ENCODE data around the gene BCL2. TPM values are rescaled to one million over a fixed set of nuclear protein-coding genes. Genes with fewer than 3 reads are reported as not detected.

BCL2 gene
- polyA plus RNA-seq, 1 experiment = 0.35 TPM

DNA sequence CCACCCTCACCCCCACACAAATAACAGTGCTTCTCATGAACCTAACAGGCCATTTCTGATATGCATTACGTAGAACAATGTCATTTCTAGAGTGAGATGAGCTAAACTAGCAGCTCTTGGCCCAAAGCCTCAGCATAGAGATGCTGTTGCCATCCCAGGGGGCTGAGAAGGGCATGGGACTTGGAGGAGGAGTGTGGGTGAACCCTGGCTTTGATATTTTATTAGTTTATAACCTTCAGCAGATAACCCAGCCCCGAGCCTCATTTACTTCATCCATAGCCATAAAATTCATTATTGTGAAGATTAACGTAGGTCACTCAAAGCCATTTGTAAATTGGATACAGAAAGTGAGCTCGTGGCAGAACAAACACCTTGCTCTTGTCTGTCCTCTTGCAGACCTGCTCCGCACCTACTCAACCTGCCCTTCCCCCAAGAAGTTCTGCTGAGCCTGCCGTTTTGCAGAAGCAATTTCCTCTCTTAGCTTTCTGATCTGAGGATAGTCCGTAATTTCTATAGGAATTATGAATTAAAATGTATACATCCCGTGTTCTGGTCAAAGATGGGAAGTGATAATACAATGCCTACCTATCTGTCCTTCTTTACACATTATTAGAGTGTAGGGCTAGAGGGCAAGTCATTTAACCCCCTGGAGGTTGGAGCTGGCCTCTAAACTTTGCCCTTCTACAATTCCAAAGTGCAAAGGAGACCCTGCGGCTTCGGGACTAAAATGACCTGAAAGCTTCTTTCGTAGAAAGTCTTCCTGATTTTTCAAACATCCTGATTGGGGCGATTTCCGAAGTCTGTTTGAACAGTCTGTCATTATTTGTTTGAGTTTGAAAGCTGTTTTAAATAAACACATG lies 187.4 kb downstream of the BCL2 start:
- POLR2A ChIA-PET = no interaction called here

DNA sequence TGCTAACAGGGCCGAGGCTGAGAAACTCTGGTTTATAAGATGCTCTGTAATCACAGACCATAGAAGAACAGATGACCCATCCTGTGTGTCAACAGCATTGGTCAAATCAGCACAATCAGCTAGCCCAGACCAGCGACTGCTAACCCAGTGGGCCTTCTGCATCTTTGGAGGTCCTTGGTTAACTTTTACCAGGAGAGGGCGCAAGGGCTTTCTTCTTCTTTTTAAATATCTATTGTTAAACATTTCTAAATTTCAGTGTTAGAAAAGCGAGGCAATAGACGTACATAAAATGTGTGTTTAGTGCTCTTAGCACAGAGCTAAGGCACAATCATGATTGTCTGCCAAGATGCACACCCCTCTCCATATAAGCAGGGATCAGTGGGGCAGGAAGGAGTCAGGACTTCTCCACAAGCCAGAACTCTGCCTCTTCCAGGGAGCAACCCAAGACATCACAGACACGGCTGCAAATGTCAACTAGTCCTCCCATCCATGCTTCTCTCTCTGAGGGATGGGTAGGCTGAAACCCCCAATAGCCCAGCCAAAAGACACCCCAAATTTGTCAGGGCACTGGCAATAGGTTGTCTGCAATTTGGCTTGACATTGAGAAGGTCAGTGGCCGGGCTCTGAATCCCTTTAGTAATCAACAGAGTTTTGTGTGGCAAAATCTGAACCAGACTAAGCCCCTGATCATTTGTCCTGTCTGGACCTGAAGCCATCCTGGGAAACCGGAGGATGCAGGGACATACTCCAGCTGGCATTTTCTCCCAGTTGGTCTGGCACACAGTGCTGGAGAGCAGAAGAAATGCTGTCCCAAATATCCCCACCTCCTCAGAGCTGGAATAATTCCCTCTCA lies 188.2 kb downstream of the BCL2 start:
- CTCF ChIA-PET = interaction anchor here (0.5 to 10.3 kb wide), 28 partner anchors 9 to 545 kb away, joined by 3 to 148 read pairs (median 4); partner anchors contain the start of gene BCL2
- Histone ChIP-seq H3K27me3 (ENCODE audit: control insufficient read depth, insufficient read depth, low read length) (peaks cover 14% of the 10 kb centered on the region), H3K4me3 (ENCODE audit: low read depth, low read length) (no peak overlapping the region), H3K9me3 (ENCODE audit: control insufficient read depth, insufficient read depth, low read length) (no peaks in the 10 kb centered on the region), H3K27ac (ENCODE audit: low read depth, low read length) (no peak overlapping the region)
- POLR2A ChIA-PET = no interaction called here
- DNase-seq (ENCODE audit: low read depth, low spot score) = peak; percentile 16
- TF ChIP-seq, protein P1, sequence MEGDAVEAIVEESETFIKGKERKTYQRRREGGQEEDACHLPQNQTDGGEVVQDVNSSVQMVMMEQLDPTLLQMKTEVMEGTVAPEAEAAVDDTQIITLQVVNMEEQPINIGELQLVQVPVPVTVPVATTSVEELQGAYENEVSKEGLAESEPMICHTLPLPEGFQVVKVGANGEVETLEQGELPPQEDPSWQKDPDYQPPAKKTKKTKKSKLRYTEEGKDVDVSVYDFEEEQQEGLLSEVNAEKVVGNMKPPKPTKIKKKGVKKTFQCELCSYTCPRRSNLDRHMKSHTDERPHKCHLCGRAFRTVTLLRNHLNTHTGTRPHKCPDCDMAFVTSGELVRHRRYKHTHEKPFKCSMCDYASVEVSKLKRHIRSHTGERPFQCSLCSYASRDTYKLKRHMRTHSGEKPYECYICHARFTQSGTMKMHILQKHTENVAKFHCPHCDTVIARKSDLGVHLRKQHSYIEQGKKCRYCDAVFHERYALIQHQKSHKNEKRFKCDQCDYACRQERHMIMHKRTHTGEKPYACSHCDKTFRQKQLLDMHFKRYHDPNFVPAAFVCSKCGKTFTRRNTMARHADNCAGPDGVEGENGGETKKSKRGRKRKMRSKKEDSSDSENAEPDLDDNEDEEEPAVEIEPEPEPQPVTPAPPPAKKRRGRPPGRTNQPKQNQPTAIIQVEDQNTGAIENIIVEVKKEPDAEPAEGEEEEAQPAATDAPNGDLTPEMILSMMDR (IDR thresholded peaks at IDR 0.05; ENCODE audit: low read depth, low read length) = peak; percentile 74

More for the DNA sequence above, 187.4 kb downstream of the BCL2 start:
- CTCF ChIA-PET = interaction anchor here (0.8 to 10.3 kb wide), 21 partner anchors 10 to 546 kb away, joined by 3 to 148 read pairs (median 4); partner anchors contain the start of gene BCL2
- Histone ChIP-seq H3K27me3 (ENCODE audit: control insufficient read depth, insufficient read depth, low read length) (peaks cover 14% of the 10 kb centered on the region), H3K9me3 (ENCODE audit: control insufficient read depth, insufficient read depth, low read length) (no peaks in the 10 kb centered on the region), H3K27ac (ENCODE audit: low read depth, low read length) (no peak overlapping the region), H3K4me3 (ENCODE audit: low read depth, low read length) (no peak overlapping the region)
- TF ChIP-seq, protein P1 (IDR thresholded peaks at IDR 0.05; ENCODE audit: low read depth, low read length) = no peak
- no peak for DNase-seq (ENCODE audit: low read depth, low spot score)

DNA sequence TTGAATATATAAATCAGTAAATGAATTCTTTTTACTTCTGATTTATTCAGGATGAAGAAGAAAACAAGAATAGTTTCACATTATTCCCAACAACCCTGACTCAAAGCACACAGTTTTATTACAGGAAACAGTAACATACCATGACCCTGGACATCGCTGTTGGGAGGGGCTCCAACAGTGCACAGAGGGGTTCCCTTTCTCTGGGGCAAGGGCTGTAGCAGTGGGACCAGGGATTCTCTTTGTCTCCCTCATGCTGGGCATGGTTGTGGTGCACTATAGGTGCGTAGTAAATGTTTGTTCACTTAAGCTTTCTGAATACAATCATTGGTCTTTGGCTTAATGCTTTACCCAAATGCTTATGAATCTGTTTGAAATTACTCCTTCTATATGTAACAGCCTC lies 189.4 kb downstream of the BCL2 start:
- TF ChIP-seq, protein P1 (IDR thresholded peaks at IDR 0.05; ENCODE audit: low read depth, low read length) = no peak
- Histone ChIP-seq H3K27me3 (ENCODE audit: control insufficient read depth, insufficient read depth, low read length) (peaks cover 12% of the 10 kb centered on the region), H3K4me3 (ENCODE audit: low read depth, low read length) (no peak overlapping the region), H3K27ac (ENCODE audit: low read depth, low read length) (no peak overlapping the region), H3K9me3 (ENCODE audit: control insufficient read depth, insufficient read depth, low read length) (no peaks in the 10 kb centered on the region)
- DNase-seq (ENCODE audit: low read depth, low spot score) = no peak
- POLR2A ChIA-PET = no interaction called here
- CTCF ChIA-PET = interaction anchor here (0.7 to 10.3 kb wide), 4 partner anchors 194 to 450 kb away, joined by 3 to 148 read pairs (median 18); no protein-coding TSS in a partner anchor

DNA sequence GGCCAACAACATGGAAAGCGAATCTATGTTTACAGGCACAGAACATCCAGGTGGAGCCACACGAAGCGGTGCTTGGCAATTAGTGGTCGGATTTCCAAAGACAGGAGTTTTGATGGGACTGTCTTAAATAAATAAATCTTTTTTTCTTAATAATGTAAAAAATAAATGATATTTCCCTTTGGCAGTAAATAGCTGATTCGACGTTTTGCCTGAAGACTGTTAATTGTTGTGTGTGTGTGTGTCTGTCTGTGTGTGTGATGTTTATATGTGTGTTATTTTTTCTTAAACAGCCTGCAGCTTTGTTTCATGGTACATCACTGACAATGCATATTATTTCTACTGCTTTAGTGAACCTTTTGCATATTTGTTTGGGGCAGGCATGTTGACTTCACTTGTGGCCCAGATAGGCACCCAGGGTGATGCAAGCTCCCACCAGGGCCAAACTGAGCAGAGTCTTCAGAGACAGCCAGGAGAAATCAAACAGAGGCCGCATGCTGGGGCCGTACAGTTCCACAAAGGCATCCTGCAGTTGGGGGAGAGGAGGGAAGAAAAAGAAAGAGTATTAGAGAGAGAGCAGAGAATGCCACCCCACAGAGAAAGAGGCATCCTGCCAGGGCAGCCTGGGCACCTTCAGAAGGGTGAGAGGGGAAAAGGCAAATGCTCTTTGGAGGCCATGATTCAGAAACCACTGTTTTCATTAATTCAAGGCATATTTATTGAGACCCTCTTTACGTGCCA lies 191.2 kb downstream of the BCL2 start:
- no peak for DNase-seq (ENCODE audit: low read depth, low spot score)
- Histone ChIP-seq H3K27ac (ENCODE audit: low read depth, low read length) (no peak overlapping the region), H3K27me3 (ENCODE audit: control insufficient read depth, insufficient read depth, low read length) (peaks cover 12% of the 10 kb centered on the region), H3K9me3 (ENCODE audit: control insufficient read depth, insufficient read depth, low read length) (no peaks in the 10 kb centered on the region), H3K4me3 (ENCODE audit: low read depth, low read length) (no peak overlapping the region)
- ChIA-PET CTCF (interaction anchor here (0.5 to 10.3 kb wide), 2 partner anchors 196 to 227 kb away, joined by 3 to 148 read pairs; no protein-coding TSS in a partner anchor), POLR2A (no interaction called here)
- TF ChIP-seq, protein P1 (IDR thresholded peaks at IDR 0.05; ENCODE audit: low read depth, low read length) = no peak

All from AG04450 (cell line).